ENCODE measurements around the gene CCDC186.

Gene CCDC186

GRCh38 chr10:114173921-114174694, at the start of gene CCDC186:
TSS of gene CCDC186 (minus strand) at chr10:114174203. CDS start at chr10:114163268, 10,935 bp downstream.
- FAIRE-seq = peak; percentile 78
- DNase-seq (ENCODE audit: low spot score) = peak; percentile 96

- DNase-seq (ENCODE audit: low spot score) (no peak), FAIRE-seq (no peak)
Measured at GRCh38 chr10:114223066-114223465, 49.1 kb upstream of the CCDC186 start.

- DNase-seq (ENCODE audit: low spot score) (no peak), FAIRE-seq (no peak)
Measured at GRCh38 chr10:114221235-114221634, 47.2 kb upstream of the CCDC186 start.

GRCh38 chr10:114220281-114220680, 46.3 kb upstream of the CCDC186 start:
- FAIRE-seq = no peak

GRCh38 chr10:114215033-114215432, 41.0 kb upstream of the CCDC186 start:
- DNase-seq (ENCODE audit: low spot score) (no peak), FAIRE-seq (no peak)

More at GRCh38 chr10:114220281-114220680, 46.3 kb upstream of the CCDC186 start:
- no peak for DNase-seq (ENCODE audit: low spot score)

DNA sequence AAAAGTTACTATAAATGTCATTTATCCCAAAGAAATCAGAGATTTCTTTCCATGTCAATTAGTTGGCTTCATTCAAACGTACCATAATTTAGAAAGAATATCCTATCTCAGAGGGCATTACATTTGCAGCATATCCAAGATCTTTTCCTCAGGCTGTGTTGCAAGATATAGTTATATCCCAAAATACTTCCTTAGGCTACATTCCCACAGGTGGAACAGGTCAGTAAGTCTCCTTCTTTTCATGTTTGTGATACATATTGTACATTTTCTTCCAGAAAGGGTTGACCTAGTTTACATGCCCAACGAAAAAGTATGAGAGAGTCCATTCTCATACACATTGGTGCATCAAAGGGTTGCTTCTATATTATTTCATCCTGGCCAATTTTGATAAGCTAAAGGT, 38.1 kb upstream of the CCDC186 start:
- DNase-seq (ENCODE audit: low spot score) = no peak
- FAIRE-seq = peak; percentile 20

DNA sequence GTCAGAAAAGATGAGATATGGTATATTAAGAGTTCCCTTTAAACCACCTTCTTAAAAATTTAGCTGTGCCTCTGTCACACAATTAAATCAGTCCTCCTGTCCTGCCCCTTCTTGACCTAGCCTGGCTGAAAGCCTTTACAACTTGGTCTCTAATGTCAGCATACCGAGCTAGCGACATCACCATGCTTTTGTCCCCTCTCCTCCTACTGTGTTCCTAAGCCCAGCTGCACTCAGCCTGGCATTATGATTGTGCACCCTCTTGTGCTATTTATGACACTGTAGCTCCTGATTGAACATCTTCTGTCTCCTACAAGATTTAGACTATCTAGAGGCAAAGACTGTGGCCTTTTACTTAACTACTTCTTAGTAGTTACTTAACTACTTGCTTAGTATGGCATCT, 34.3 kb upstream of the CCDC186 start:
- FAIRE-seq = no peak
- peak; percentile 25 for DNase-seq (ENCODE audit: low spot score)

- no peak for DNase-seq (ENCODE audit: low spot score)
- no peak for FAIRE-seq
Measured at GRCh38 chr10:114207349-114207748, 33.3 kb upstream of the CCDC186 start.

- FAIRE-seq = no peak
- DNase-seq (ENCODE audit: low spot score) = no peak
Measured at GRCh38 chr10:114206902-114207301, 32.9 kb upstream of the CCDC186 start.

- FAIRE-seq (no peak), DNase-seq (ENCODE audit: low spot score) (no peak)
Measured at GRCh38 chr10:114202812-114203211, 28.8 kb upstream of the CCDC186 start.

DNA sequence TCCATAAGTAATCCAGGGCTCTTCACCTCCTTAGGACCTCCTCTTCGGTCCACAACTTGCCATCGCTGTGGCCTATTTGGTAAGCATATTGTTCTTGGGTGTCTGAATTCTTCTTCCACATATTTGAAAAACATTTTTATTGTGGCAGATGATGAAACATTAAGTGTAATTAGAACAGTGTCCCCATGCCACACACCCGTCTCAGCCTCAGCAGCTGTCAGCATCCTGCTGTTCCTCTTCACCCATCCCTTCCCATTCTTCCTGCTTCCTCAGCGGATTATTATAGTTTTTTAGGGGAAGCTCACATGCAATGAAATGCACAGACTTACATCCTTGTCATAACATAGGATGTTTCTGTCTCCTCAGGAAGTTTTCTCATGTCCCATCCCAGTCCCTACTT, 25.2 kb upstream of the CCDC186 start:
- DNase-seq (ENCODE audit: low spot score) (no peak), FAIRE-seq (no peak)

GRCh38 chr10:114195079-114195478, 21.1 kb upstream of the CCDC186 start:
- peak; percentile 28 for DNase-seq (ENCODE audit: low spot score)
- no peak for FAIRE-seq

DNA sequence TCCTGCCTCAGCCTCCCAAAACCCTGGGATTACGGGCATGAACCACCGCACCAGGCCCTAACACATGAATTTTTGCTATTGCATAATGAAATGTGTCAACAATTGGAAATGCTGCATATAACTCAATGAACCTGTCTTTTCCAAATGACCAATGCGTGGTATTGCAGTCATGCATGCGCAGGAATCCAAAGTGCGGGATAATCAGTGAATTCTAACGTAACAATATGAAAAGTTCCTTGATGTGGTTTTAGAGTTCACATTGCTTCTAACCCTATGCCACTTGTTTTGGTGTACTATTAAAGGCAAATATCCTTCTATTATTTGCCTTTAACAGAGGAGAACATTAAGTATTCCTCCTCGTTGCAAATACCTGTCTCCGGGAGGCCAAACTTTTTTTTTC, 15.7 kb upstream of the CCDC186 start:
- DNase-seq (ENCODE audit: low spot score) (no peak), FAIRE-seq (no peak)

GRCh38 chr10:114188900-114189299, 14.9 kb upstream of the CCDC186 start:
- FAIRE-seq (no peak), DNase-seq (ENCODE audit: low spot score) (no peak)

DNA sequence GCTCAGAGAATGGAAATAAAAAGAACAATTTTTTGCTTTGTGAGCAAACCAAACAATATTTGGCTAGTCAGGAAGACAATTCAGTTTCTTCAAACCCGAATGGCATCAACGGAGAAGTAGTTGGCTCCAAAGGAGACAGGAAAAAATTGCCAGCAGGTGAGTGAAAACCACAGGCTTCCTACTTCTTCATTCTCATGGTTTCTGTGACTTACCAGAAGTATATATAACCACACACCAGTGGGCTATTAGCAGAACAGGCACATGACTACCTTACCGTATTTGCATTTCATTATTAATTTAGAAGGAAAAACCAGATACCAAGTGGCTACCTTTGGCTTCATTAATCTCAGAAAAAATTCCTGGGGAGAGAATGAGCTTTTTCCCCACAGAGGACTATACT, 14.0 kb upstream of the CCDC186 start:
- DNase-seq (ENCODE audit: low spot score) = no peak
- no peak for FAIRE-seq

DNA sequence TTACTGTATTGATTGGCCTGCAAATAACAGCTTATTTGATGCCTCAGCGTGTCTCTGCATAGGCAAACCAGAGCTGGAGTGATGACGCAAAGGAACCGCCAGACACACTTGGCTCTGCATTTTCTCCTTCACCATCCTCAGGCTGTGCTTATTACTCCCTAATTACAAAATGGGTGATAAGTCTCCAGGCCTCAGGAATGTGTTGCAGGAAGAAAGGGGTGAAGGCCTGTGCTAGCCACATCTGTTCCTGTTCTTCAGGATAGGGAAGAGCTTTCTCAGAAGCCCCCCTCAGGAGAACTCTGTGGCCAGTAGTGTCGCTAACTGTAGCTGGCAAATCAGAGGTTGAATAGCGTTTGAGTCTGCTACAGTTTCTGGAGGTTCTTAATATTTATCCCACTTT, 10.3 kb upstream of the CCDC186 start:
- no peak for FAIRE-seq

DNA sequence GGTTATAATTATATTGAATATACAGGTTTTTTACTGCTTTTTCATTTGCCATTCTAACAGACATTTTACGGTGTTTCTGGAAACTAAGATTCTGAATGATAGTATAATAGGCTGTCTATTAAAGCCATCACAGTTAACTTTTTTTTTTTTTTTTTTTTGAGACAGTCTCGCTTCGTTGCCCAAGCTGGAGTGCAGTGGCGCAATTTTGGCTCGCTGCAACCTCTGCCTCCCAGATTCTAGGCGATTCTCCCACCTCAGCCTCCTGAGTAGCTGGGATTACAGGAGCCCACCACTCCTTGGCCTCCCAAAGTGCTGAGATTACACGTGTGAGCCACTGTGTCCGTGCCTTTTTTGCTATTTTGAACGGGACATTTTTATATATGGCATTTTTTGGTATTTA, 9.6 kb upstream of the CCDC186 start:
- DNase-seq (ENCODE audit: low spot score) = no peak
- no peak for FAIRE-seq

More for the DNA sequence above, 10.3 kb upstream of the CCDC186 start:
- no peak for DNase-seq (ENCODE audit: low spot score)

DNA sequence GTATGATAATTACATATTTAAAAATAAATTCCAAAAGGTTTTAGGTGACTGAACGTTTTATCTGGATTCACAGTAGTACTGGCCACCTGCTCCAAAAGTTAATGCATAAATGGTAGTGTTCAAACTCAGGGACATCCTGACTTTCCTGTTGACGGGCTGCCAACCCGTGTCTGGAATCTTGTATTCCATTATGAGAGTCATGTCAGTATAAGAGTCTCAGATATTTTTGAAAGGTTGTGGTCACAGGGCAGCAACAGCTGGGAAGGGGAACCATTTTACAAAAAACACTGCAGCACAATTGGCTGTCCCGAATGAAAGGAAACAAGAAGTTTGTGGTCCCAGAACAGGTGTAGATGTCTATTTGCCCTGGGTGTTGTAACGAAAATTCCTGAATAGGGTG, 8.0 kb upstream of the CCDC186 start:
- DNase-seq (ENCODE audit: low spot score) (peak; percentile 13), FAIRE-seq (no peak)

GRCh38 chr10:114180937-114181336, 6.9 kb upstream of the CCDC186 start:
- no peak for DNase-seq (ENCODE audit: low spot score)
- FAIRE-seq = no peak

DNA sequence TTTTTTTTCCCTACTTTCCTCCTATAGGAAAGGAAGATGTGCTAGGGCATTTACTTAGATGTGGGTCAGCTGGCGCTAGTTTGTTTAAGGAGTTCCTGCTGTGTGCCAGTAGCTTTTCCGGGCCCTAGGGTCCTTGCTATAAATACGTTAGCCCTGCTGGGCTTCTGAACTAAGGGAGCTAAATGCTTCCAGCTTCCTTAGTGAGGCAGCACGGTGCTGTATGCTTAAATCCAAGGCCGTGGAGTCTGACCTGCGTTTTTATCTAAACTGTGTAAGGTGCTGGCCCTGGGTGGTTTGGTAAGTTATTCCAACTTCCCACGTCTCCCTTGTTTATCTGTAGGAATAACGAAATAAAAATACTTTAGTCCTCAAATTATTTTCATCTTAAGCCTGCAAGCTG, 5.7 kb upstream of the CCDC186 start:
- FAIRE-seq = no peak

GRCh38 chr10:114179148-114179547, 5.1 kb upstream of the CCDC186 start, which contains the start of gene TDRD1:
TSS of gene TDRD1 (plus strand) at chr10:114179353. CDS start at chr10:114187832, 8,479 bp downstream.
- no peak for FAIRE-seq
- no peak for DNase-seq (ENCODE audit: low spot score)

More for the DNA sequence above, 5.7 kb upstream of the CCDC186 start:
- no peak for DNase-seq (ENCODE audit: low spot score)

- no peak for DNase-seq (ENCODE audit: low spot score)
- no peak for FAIRE-seq
Measured at GRCh38 chr10:114176511-114176910, 2.5 kb upstream of the CCDC186 start.

- FAIRE-seq = no peak
- no peak for DNase-seq (ENCODE audit: low spot score)
Measured at GRCh38 chr10:114175667-114176066, 1.7 kb upstream of the CCDC186 start.

Measured in urothelium cell line (cell line).